NK-92 (cell line): ENCODE results near the gene SAA2.
"Not testable (repeated sequence)": the region's sequence is repeated elsewhere in the genome, so short reads cannot be mapped to it uniquely, and the experiment has no call there.

Source experiments
- DNase-seq: peaks from one replicate; lab custom pipeline; 2025; ENCODE audit not compliant: unreplicated experiment; lab: John Stamatoyannopoulos, UW

Gene SAA2

GRCh38 chr11:18253233-18253632, 4.8 kb upstream of the SAA2 start:
- DNase-seq, result no peak

- not testable (repeated sequence) for DNase-seq
Observed at GRCh38 chr11:18247191-18247581, 1.3 kb downstream of the SAA2 start.

- not testable (repeated sequence) for DNase-seq
Observed at GRCh38 chr11:18246379-18247190, 1.9 kb downstream of the SAA2 start.

GRCh38 chr11:18245396-18245795, 3.1 kb downstream of the SAA2 start:
- DNase-seq, result no peak

GRCh38 chr11:18243783-18244362, 4.6 kb downstream of the SAA2 start:
- no peak for DNase-seq

- no peak for DNase-seq
Observed at GRCh38 chr11:18239655-18240054, 8.8 kb downstream of the SAA2 start.

GRCh38 chr11:18236664-18237356, 11.7 kb downstream of the SAA2 start, which contains the start of gene SAA4:
Gene SAA4, minus strand, starts transcription at chr11:18236802. Its CDS starts 876 bp downstream, at chr11:18235926.
- DNase-seq, result no peak

GRCh38 chr11:18235394-18236334, 12.8 kb downstream of the SAA2 start:
- DNase-seq, result no peak

GRCh38 chr11:18233912-18234311, 14.6 kb downstream of the SAA2 start:
- no peak for DNase-seq

- DNase-seq, result no peak
Observed at GRCh38 chr11:18230859-18231258, 17.6 kb downstream of the SAA2 start.

GRCh38 chr11:18229501-18229900, 19.0 kb downstream of the SAA2 start:
- DNase-seq, result no peak

GRCh38 chr11:18225913-18226312, 22.6 kb downstream of the SAA2 start:
- no peak for DNase-seq

GRCh38 chr11:18223591-18224387, 24.7 kb downstream of the SAA2 start:
- DNase-seq, result no peak

- no peak for DNase-seq
Observed at GRCh38 chr11:18222814-18223421, 25.6 kb downstream of the SAA2 start.

GRCh38 chr11:18221274-18221876, 27.1 kb downstream of the SAA2 start:
- no peak for DNase-seq

GRCh38 chr11:18209058-18209457, 39.4 kb downstream of the SAA2 start:
- DNase-seq, result no peak

- DNase-seq, result no peak
Observed at GRCh38 chr11:18204771-18205170, 43.7 kb downstream of the SAA2 start.

- DNase-seq, result no peak
Observed at GRCh38 chr11:18204220-18204619, 44.2 kb downstream of the SAA2 start.

GRCh38 chr11:18203723-18204122, 44.7 kb downstream of the SAA2 start:
- no peak for DNase-seq
